Measurements from ENCODE around the gene VPS18.
A peak's percentile ranks its signal among the peaks of the same experiment; 100 is the strongest.

Gene VPS18

DNA sequence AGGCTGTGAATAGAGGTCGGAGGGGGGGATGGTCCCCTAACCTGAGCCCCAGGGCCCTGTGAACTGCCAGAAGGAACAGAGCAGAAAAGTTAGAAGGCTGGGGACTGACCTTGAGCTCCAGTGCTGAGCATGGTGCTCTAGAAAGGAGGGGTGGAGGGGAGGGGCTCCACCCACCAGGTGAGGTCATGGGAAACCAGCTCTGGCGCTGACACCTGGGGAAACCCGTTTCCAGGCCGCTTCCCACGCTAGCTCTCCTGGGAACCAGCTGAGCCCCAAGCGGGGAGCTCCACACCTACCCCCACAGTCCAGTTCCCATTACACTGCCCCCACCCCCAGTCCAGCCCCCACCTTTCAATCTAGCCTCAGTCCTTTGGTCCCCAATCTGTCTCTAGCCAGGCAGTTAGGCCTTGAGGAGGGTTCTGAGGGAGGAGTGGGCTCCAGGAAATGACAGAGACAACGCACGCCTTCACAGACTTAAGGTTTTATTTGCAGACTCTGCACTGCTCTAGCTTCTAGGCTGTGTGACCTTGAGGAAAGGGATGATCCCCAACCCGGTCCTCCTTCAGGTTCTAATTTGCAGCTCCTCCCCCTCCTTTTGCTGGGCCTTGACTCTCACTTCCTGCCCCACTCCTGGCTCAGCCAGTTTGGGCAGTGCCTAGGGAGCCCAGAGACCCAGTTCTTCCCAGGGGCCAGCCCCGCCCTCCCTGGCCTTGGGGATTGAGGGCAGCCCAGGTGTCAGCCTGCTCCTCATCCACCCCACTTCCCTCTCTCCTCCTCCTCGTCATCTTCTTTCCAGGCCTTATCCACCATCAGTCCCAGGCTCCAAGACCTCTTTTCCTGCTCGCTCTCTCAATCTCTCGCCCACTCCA, 22.3 kb upstream of the VPS18 start:
- no peak for DNase-seq

DNA sequence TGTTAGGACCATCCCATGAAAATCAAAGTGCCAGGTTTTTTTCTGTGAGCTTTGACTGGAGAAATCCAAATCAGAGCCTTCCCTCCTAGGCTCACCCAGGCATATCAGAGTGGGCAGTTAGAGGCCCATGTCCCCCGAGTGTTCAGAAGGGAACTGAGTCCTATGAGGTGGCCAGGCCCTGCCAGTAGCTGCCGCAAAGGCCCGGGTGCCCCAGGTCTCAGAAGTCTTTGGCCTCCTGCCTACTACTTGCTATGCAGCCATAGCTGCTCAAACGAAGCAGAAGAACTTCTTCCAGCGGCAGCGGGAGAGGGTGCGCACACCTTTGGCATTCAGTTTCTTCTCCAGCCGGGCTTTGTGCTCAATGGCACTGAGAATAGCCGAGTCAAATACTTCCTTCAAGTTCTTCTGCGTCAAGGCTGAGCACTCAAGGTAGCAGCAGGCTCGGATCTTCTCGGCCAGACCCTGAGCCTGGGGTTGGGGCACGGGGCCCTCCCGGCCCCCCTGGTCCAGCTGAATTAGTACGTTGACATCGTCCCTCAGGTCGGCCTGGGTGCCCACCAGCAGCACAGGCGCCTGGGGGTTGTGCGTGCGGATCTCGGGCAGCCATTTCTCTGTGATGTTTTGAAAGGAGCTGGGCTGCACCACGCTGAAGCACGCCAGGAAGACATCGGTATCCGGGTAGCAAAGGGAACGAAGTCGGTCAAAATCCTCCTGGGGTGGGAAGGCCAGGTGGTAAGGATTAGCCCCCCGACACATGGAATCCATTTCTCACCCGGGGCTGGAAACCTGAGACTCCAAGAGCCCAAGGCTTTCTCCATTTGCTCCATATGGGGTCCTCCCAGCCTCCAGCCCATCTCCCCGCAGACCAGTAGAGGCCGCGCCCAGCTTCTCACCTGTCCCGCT, 21.2 kb upstream of the VPS18 start:
- DNase-seq: no peak

GRCh38 chr15:40873694-40874561, 20.3 kb upstream of the VPS18 start, which contains the start of gene RHOV:
RHOV (minus strand) TSS chr15:40874234; CDS start chr15:40874139, 95 bp downstream.
- DNase-seq: peak; percentile 11

GRCh38 chr15:40875991-40876730, 18.1 kb upstream of the VPS18 start:
- DNase-seq: no peak

DNA sequence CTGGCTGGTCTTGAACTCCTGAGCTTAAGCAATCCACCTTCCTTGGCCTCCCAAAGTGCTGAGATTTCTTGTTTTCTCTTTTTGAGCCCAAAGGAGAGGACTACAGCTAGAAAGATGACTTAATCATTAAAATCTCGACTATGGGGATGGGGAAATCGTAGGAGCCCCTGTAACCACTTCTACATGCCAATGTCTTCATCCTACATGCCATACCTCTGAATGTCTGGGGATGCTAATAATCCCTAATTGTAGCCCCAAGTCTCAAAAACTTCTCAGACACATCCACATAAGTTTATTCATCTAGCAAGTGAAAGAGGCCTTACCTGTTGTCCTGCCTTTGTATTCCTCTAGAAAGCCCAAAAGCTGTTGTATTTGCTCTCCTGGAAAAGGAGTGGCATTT, 16.6 kb upstream of the VPS18 start:
- DNase-seq: no peak

- DNase-seq: no peak
Measured at GRCh38 chr15:40878785-40879184, 15.5 kb upstream of the VPS18 start.

- DNase-seq: no peak
Measured at GRCh38 chr15:40879609-40880008, 14.6 kb upstream of the VPS18 start.

- DNase-seq: no peak
Measured at GRCh38 chr15:40881351-40881750, 12.9 kb upstream of the VPS18 start.

- DNase-seq: no peak
Measured at GRCh38 chr15:40886586-40886985, 7.7 kb upstream of the VPS18 start.

- DNase-seq: no peak
Measured at GRCh38 chr15:40889112-40889511, 5.1 kb upstream of the VPS18 start.

DNA sequence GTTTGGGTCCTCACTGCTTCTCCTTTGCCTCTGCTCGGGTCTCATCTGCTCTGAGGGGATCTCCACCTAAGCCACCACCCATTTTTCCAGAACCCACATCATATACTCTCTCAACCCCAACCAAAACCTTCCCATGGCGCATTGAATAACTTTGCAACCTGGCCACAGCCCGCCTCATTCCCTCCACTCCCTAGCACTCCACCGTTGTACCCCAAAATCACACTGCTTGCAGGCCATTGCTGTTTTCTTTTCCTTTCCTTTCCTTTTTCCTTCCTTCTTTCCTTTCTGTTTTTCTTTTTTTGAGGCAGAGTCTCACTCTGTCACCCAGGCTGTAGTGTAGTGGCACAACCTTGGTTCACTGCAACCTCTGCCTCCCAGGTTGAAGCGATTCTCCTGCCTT, 3.1 kb upstream of the VPS18 start:
- no peak for DNase-seq

DNA sequence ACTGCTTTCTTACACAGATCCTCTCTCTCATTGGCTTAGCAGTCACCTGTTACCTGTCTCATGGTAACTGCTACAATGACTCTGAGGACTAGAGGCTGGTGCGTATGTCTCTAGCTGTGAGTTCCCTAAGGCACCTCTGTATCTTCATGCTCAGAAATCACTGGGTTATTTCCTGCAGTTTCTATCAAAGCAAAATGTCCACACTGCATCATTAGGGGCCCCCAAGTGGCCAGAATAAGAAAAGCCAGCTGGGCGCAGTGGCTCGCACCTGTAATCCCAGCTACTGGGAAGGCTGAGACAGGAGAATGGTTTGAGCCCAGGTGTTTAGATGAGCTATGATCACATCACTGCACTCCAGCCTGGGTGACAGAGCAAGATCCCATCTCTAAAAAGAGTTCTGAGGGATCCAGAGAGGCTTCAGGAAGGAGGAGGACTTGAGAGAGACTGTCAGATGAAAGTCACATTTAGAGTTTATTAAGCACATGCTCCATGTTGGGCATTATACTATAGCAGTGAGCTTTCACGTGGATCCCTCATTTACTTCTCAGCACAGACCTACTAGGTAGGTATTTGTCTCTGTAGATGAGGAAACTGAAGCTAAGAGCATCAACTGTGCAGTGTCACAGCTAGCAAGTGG, 2.3 kb upstream of the VPS18 start:
- DNase-seq: peak; percentile 21

DNA sequence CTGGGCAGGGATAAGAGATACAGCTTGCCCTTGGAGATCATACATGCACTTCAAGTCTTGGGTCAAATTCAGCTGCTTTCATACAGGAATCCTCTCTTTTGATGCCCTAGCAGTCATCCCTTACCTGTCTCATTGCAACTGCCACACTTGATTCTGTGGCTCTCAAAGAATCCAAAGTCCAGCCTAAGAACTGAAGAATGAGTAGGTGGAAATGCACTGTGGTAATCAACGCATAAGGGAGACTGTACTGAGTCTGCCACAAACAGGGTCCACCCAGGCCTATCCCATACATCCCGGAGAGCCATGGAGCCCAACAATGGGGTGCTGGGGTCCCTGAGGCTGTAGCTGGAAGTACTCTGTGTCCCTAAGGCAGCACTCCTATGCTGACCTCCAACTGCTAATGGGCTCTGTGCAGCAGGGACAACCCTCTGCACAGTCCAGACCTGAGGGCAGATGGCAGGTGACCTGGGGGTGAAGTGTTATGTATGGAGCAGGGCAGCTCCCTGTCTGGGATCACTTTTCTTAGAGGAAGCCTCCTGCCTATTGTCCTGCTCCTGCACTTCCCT, 1.7 kb upstream of the VPS18 start:
- DNase-seq: no peak

- no peak for DNase-seq
Measured at GRCh38 chr15:40893019-40893670, 1.1 kb upstream of the VPS18 start.

GRCh38 chr15:40894681-40895448, 615 bp downstream of the VPS18 start:
- DNase-seq: no peak

DNA sequence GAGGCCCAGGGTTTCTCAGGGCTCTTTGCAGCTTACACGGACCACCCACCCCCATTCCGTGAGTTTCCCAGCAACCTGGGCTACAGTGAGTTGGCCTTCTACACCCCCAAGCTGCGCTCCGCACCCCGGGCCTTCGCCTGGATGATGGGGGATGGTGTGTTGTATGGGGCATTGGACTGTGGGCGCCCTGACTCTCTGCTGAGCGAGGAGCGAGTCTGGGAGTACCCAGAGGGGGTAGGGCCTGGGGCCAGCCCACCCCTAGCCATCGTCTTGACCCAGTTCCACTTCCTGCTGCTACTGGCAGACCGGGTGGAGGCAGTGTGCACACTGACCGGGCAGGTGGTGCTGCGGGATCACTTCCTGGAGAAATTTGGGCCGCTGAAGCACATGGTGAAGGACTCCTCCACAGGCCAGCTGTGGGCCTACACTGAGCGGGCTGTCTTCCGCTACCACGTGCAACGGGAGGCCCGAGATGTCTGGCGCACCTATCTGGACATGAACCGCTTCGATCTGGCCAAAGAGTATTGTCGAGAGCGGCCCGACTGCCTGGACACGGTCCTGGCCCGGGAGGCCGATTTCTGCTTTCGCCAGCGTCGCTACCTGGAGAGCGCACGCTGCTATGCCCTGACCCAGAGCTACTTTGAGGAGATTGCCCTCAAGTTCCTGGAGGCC, 5.4 kb downstream of the VPS18 start:
- no peak for DNase-seq

DNA sequence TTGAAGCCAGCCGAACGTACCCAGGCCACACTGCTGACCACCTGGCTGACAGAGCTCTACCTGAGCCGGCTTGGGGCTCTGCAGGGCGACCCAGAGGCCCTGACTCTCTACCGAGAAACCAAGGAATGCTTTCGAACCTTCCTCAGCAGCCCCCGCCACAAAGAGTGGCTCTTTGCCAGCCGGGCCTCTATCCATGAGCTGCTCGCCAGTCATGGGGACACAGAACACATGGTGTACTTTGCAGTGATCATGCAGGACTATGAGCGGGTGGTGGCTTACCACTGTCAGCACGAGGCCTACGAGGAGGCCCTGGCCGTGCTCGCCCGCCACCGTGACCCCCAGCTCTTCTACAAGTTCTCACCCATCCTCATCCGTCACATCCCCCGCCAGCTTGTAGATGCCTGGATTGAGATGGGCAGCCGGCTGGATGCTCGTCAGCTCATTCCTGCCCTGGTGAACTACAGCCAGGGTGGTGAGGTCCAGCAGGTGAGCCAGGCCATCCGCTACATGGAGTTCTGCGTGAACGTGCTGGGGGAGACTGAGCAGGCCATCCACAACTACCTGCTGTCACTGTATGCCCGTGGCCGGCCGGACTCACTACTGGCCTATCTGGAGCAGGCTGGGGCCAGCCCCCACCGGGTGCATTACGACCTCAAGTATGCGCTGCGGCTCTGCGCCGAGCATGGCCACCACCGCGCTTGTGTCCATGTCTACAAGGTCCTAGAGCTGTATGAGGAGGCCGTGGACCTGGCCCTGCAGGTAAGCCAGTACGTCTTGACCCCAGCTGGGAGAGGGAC, 6.2 kb downstream of the VPS18 start:
- DNase-seq: no peak

DNA sequence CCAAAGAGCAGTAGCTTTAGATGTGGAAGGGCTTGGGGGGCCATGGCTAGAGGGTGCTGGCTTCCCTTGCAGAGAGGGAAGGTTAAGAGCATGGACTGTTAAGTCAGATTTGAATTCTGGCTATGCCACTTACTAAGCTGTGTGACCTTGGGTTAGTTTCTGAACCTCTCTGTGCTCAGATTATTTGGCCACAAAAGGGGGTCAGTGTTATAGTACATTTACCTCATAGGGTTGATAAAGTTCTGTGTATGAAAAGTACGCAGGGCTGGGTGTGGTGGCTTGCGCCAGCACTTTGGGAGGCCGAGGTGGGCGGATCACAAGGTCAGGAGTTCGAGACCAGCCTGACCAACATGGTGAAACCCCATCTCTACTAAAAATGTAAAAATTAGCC, 6.8 kb downstream of the VPS18 start:
- no peak for DNase-seq

All from DMS153 (cell line).